ENCODE data around the gene SMAD5.
A peak's percentile ranks its signal among the peaks of the same experiment; 100 is the strongest.

The SMAD5 gene

GRCh38 chr5:136133222-136133921, 727 bp downstream of the SMAD5 start:
- peak overlapping the region; percentile 93 for H3K4me3 Mint-ChIP-seq
- H3K27me3 Mint-ChIP-seq: no peaks in the 10 kb centered on the region
- H3K27ac Mint-ChIP-seq: peak overlapping the region; percentile 94
- peaks cover 31% of the 10 kb centered on the region for H3K4me1 Mint-ChIP-seq
- no peaks in the 10 kb centered on the region for H3K36me3 Mint-ChIP-seq
- no peaks in the 10 kb centered on the region for H3K9me3 Mint-ChIP-seq
- DNase-seq (ENCODE audit: low spot score in 2 of 2) (peak; percentile 13 to 27), ATAC-seq (ENCODE audit: low read depth) (peak; percentile 37)

- H3K4me3 Mint-ChIP-seq: peak overlapping the region; percentile 93
- peaks cover 34% of the 10 kb centered on the region for H3K4me1 Mint-ChIP-seq
- H3K27ac Mint-ChIP-seq: peak overlapping the region; percentile 94
- H3K36me3 Mint-ChIP-seq: no peaks in the 10 kb centered on the region
- no peak for DNase-seq (ENCODE audit: low spot score in 2 of 2)
- ATAC-seq (ENCODE audit: low read depth): no peak
- no peaks in the 10 kb centered on the region for H3K27me3 Mint-ChIP-seq
- H3K9me3 Mint-ChIP-seq: no peaks in the 10 kb centered on the region
These were observed 1.3 kb downstream of the SMAD5 start for GRCh38 chr5:136133922-136134379.

GRCh38 chr5:136134653-136135052, 2.0 kb downstream of the SMAD5 start:
- H3K27ac Mint-ChIP-seq: no peak overlapping the region
- peak overlapping the region; percentile 36 for H3K4me3 Mint-ChIP-seq
- peaks cover 40% of the 10 kb centered on the region for H3K4me1 Mint-ChIP-seq
- H3K36me3 Mint-ChIP-seq: peaks cover 3% of the 10 kb centered on the region
- H3K9me3 Mint-ChIP-seq: no peaks in the 10 kb centered on the region
- H3K27me3 Mint-ChIP-seq: no peaks in the 10 kb centered on the region
- no peak for ATAC-seq (ENCODE audit: low read depth)
- DNase-seq (ENCODE audit: low spot score in 2 of 2): no peak

GRCh38 chr5:136135536-136135935, 2.9 kb downstream of the SMAD5 start:
- peaks cover 3% of the 10 kb centered on the region for H3K36me3 Mint-ChIP-seq
- H3K4me1 Mint-ChIP-seq: peaks cover 40% of the 10 kb centered on the region
- ATAC-seq (ENCODE audit: low read depth) (no peak), DNase-seq (ENCODE audit: low spot score in 2 of 2) (no peak)
- no peaks in the 10 kb centered on the region for H3K9me3 Mint-ChIP-seq
- no peak overlapping the region for H3K4me3 Mint-ChIP-seq
- H3K27me3 Mint-ChIP-seq: no peaks in the 10 kb centered on the region
- no peak overlapping the region for H3K27ac Mint-ChIP-seq

GRCh38 chr5:136137497-136138220, 5.0 kb downstream of the SMAD5 start:
- H3K9me3 Mint-ChIP-seq: no peaks in the 10 kb centered on the region
- no peak overlapping the region for H3K4me3 Mint-ChIP-seq
- H3K36me3 Mint-ChIP-seq: peaks cover 3% of the 10 kb centered on the region
- H3K27me3 Mint-ChIP-seq: no peaks in the 10 kb centered on the region
- no peak for ATAC-seq (ENCODE audit: low read depth)
- no peak overlapping the region for H3K27ac Mint-ChIP-seq
- peaks cover 34% of the 10 kb centered on the region for H3K4me1 Mint-ChIP-seq
- DNase-seq (ENCODE audit: low spot score in 2 of 2): no peak

GRCh38 chr5:136141561-136141960, 8.9 kb downstream of the SMAD5 start:
- no peak overlapping the region for H3K4me3 Mint-ChIP-seq
- peaks cover 24% of the 10 kb centered on the region for H3K4me1 Mint-ChIP-seq
- H3K9me3 Mint-ChIP-seq: no peaks in the 10 kb centered on the region
- H3K27me3 Mint-ChIP-seq: no peaks in the 10 kb centered on the region
- no peak overlapping the region for H3K27ac Mint-ChIP-seq
- H3K36me3 Mint-ChIP-seq: peaks cover 3% of the 10 kb centered on the region
- ATAC-seq (ENCODE audit: low read depth): no peak
- no peak for DNase-seq (ENCODE audit: low spot score in 2 of 2)

GRCh38 chr5:136143312-136143711, 10.7 kb downstream of the SMAD5 start:
- Mint-ChIP-seq H3K4me3 (no peak overlapping the region), H3K9me3 (no peaks in the 10 kb centered on the region), H3K36me3 (peaks cover 5% of the 10 kb centered on the region), H3K27me3 (no peaks in the 10 kb centered on the region), H3K4me1 (peaks cover 17% of the 10 kb centered on the region), H3K27ac (no peak overlapping the region)
- ATAC-seq (ENCODE audit: low read depth) (no peak), DNase-seq (ENCODE audit: low spot score in 2 of 2) (no peak)

GRCh38 chr5:136143763-136144162, 11.1 kb downstream of the SMAD5 start:
- DNase-seq (ENCODE audit: low spot score in 2 of 2) (no peak), ATAC-seq (ENCODE audit: low read depth) (no peak)
- Mint-ChIP-seq H3K36me3 (peaks cover 6% of the 10 kb centered on the region), H3K9me3 (no peaks in the 10 kb centered on the region), H3K4me3 (no peak overlapping the region), H3K27ac (no peak overlapping the region), H3K4me1 (peaks cover 16% of the 10 kb centered on the region), H3K27me3 (no peaks in the 10 kb centered on the region)

- H3K27ac Mint-ChIP-seq: no peak overlapping the region
- no peaks in the 10 kb centered on the region for H3K9me3 Mint-ChIP-seq
- H3K36me3 Mint-ChIP-seq: peaks cover 8% of the 10 kb centered on the region
- H3K4me3 Mint-ChIP-seq: no peak overlapping the region
- no peak for ATAC-seq (ENCODE audit: low read depth)
- no peaks in the 10 kb centered on the region for H3K27me3 Mint-ChIP-seq
- DNase-seq (ENCODE audit: low spot score in 2 of 2): no peak
- peaks cover 14% of the 10 kb centered on the region for H3K4me1 Mint-ChIP-seq
These were observed 12.4 kb downstream of the SMAD5 start for GRCh38 chr5:136145030-136145429.

- Mint-ChIP-seq H3K4me3 (no peak overlapping the region), H3K27me3 (no peaks in the 10 kb centered on the region), H3K36me3 (peaks cover 12% of the 10 kb centered on the region), H3K4me1 (peaks cover 20% of the 10 kb centered on the region), H3K27ac (no peak overlapping the region), H3K9me3 (no peaks in the 10 kb centered on the region)
- no peak for ATAC-seq (ENCODE audit: low read depth)
- DNase-seq (ENCODE audit: low spot score in 2 of 2): no peak
These were observed 13.6 kb downstream of the SMAD5 start for GRCh38 chr5:136146201-136146600.

- Mint-ChIP-seq H3K36me3 (peaks cover 15% of the 10 kb centered on the region), H3K27me3 (no peaks in the 10 kb centered on the region), H3K4me1 (peaks cover 21% of the 10 kb centered on the region), H3K4me3 (no peak overlapping the region), H3K27ac (no peak overlapping the region), H3K9me3 (no peaks in the 10 kb centered on the region)
- no peak for ATAC-seq (ENCODE audit: low read depth)
- DNase-seq (ENCODE audit: low spot score in 2 of 2): no peak
These were observed 15.0 kb downstream of the SMAD5 start for GRCh38 chr5:136147632-136148031.

- peaks cover 23% of the 10 kb centered on the region for H3K4me1 Mint-ChIP-seq
- H3K36me3 Mint-ChIP-seq: peaks cover 34% of the 10 kb centered on the region
- H3K27me3 Mint-ChIP-seq: no peaks in the 10 kb centered on the region
- no peak for ATAC-seq (ENCODE audit: low read depth)
- H3K9me3 Mint-ChIP-seq: no peaks in the 10 kb centered on the region
- DNase-seq (ENCODE audit: low spot score in 2 of 2): no peak
- no peak overlapping the region for H3K27ac Mint-ChIP-seq
- H3K4me3 Mint-ChIP-seq: no peak overlapping the region
These were observed 17.2 kb downstream of the SMAD5 start for GRCh38 chr5:136149891-136150290.

- DNase-seq (ENCODE audit: low spot score in 2 of 2): no peak
- ATAC-seq (ENCODE audit: low read depth): no peak
- Mint-ChIP-seq H3K36me3 (peaks cover 49% of the 10 kb centered on the region), H3K4me1 (peaks cover 27% of the 10 kb centered on the region), H3K4me3 (no peak overlapping the region), H3K9me3 (no peaks in the 10 kb centered on the region), H3K27ac (no peak overlapping the region), H3K27me3 (no peaks in the 10 kb centered on the region)
These were observed 21.1 kb downstream of the SMAD5 start for GRCh38 chr5:136153581-136154236.

GRCh38 chr5:136155078-136155477, 22.4 kb downstream of the SMAD5 start:
- DNase-seq (ENCODE audit: low spot score in 2 of 2) (no peak), ATAC-seq (ENCODE audit: low read depth) (no peak)
- peaks cover 20% of the 10 kb centered on the region for H3K4me1 Mint-ChIP-seq
- no peak overlapping the region for H3K27ac Mint-ChIP-seq
- peaks cover 42% of the 10 kb centered on the region for H3K36me3 Mint-ChIP-seq
- H3K4me3 Mint-ChIP-seq: no peak overlapping the region
- H3K27me3 Mint-ChIP-seq: no peaks in the 10 kb centered on the region
- H3K9me3 Mint-ChIP-seq: no peaks in the 10 kb centered on the region
